Suppressor macrophage treated with lipopolysaccharide for 1 hour (primary cell): ENCODE measurements around the gene MROH9.
"Not testable (repeated sequence)": the region's sequence is repeated elsewhere in the genome, so short reads cannot be mapped to it uniquely, and the experiment has no call there.

Experiments used
- DNase-seq, 3 donors: peaks; one replicate each; pipeline ENCODE4 v3.0.0-alpha.2; 2020 to 2022

Gene MROH9

DNA sequence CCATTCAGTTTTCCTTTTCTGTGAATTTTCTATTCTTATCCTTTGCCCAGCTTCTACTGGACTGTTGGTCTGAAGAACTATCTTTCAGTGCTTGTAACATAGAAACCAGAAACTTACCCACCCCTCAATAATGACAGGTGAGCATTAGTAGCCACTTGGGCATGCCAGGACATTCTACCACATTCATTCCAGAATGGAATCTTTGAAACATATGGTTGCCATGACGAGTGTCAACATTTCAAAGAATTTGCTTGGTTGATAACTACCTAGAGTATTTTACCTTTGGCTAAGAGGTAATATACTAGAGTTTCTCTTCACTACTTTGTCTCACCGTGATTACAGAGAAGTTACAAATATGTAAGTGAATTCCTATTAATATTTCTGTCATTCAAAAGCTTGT lies at the start of gene MROH9:
MROH9 (plus strand) TSS at position 304 of the 400 bp plus-strand sequence. CDS start 10,023 bp downstream, outside the sequence.
- DNase-seq, result no peak

- DNase-seq, result peak in 1 of 3 donors; percentile 21
These were observed 49.8 kb upstream of the MROH9 start for GRCh38 chr1:170885551-170885950.

DNA sequence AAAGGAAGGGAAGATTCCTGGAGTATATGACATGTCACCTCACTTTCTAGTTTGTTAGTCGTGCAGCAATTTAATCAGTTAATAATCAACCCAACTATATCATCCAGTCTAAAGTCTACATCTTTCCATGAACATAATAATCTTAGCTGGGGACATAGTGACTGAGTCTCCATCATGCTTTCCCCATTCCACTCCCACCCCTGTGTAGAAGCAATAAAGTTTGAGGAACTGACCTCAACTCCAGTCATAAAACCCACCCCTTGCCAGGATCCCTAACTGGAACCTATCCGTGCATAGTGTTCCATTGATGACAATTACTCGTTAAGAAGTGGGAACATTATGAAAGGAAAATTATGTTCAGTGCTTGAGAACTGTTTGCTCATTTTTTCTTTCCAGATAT lies 48.9 kb upstream of the MROH9 start:
- no peak for DNase-seq

GRCh38 chr1:170887726-170888125 lies 47.6 kb upstream of the MROH9 start:
- DNase-seq, result no peak

- DNase-seq, result no peak
These were observed 43.5 kb upstream of the MROH9 start for GRCh38 chr1:170891872-170892271.

DNA sequence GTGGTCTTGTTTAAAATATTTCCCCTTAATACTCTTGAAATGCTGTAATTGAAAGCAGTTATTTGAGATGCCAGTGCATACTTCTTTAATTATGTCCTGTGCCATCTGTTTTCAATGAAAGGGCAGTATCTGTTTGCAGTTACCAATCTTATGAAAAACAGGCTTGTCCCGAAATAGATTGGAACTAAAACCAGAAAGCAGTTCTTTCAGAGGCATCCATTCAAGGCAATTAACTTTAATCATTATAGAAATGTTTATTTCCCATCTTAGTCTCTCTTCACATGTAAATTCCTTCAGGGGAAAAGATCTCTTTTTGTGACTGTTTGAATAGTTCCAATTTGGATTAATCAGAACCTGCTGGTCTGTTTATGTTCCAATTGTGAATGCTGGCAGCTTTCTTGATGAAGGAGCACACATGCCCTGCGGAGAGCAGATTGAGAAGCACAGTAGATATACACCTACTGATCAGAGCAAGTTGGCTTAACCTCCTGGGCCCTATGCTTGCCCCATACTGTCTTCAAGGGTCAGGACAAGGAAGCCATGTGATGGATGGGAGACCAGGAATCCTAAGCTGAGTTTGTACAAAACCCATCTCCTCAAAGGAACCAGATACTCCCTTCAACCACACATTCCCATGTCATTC lies 41.6 kb upstream of the MROH9 start:
- no peak for DNase-seq

GRCh38 chr1:170903961-170904360 lies 31.4 kb upstream of the MROH9 start:
- no peak for DNase-seq

- DNase-seq, result no peak
These were observed 26.4 kb upstream of the MROH9 start for GRCh38 chr1:170908942-170909341.

- peak in 1 of 3 donors; percentile 5 for DNase-seq
These were observed 25.1 kb upstream of the MROH9 start for GRCh38 chr1:170910273-170910672.

- no peak for DNase-seq
These were observed 18.0 kb upstream of the MROH9 start for GRCh38 chr1:170917373-170917772.

GRCh38 chr1:170924656-170925055 lies 10.7 kb upstream of the MROH9 start:
- DNase-seq, result peak; percentile 34 to 53 (median 47)

GRCh38 chr1:170927955-170928840 lies 7.1 kb upstream of the MROH9 start:
- no peak for DNase-seq

DNA sequence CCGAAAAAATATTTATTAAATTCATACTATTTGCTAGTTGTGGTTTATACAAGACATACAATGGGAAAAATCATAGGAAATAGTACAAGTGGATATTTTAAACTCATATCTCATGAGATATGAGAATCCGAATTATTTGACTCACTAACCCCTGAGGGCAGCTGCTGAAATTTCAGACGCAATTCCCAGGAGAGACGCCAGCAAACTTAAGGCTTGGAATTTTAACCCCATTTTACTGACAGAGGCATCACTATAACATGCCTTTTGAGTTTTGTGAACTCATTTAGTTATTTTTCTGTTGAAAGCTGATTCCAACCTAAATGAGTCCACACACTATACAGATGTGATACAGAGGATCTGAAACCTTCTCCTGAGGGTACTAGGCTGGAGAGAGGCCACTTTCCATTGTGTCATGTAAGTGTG lies 5.9 kb upstream of the MROH9 start:
- DNase-seq, result no peak

- DNase-seq, result peak; percentile 48 to 70 (median 68)
These were observed 5.3 kb upstream of the MROH9 start for GRCh38 chr1:170929835-170930554.

GRCh38 chr1:170931650-170932049 lies 3.7 kb upstream of the MROH9 start:
- DNase-seq, result no peak

- peak in 1 of 3 donors; percentile 19 for DNase-seq
These were observed 3.1 kb upstream of the MROH9 start for GRCh38 chr1:170932236-170932635.

- DNase-seq, result no peak
These were observed 2.9 kb downstream of the MROH9 start for GRCh38 chr1:170938281-170938680.

DNA sequence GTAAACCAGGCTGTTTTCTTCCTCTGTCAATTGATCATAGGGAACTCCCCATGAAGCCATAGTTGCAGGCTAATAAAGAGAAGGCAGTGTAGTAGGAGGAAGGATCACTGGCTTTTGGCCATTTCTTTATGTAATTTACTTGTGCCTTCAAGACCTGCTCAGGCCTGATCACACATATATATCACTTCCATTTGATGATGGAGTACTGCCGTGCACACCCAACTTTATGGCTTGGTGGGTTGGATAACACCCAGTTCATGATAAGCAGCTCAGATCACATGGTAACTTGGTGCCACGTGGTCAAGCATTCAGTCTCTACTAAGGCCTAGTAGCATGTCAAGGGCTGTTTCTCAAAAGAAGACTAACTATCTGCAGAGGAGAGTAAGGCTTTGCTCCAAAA lies 4.1 kb downstream of the MROH9 start:
- DNase-seq, result no peak

DNA sequence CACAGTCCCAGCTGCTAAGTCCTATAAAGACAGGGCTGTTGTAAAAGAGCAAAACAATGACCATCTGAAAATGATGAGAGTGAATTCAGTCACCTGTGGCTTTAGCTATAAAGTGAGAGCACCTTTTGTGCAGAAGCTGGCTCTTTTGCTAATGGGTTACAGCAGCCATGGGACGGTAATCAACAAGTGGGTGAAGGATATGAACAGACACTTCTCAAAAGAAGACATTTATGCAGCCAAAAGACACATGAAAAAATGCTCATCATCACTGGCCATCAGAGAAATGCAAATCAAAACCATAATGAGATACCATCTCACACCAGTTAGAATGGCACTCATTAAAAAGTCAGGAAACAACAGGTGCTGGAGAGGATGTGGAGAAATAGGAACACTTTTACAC lies 16.4 kb downstream of the MROH9 start:
- DNase-seq, result not testable (repeated sequence)

- no peak for DNase-seq
These were observed 24.1 kb downstream of the MROH9 start for GRCh38 chr1:170959385-170959784.

- no peak for DNase-seq
These were observed 29.2 kb downstream of the MROH9 start for GRCh38 chr1:170964506-170964905.

- peak; percentile 32 to 49 (median 49) for DNase-seq
These were observed 31.9 kb downstream of the MROH9 start for GRCh38 chr1:170967042-170967910.
